Lung (tissue), 12 donors: Measurements from ENCODE around the gene BRD7. TPM values are rescaled to one million over a fixed set of nuclear protein-coding genes. Genes with fewer than 3 reads are reported as not detected.

ENCODE experiments used
- ATAC-seq: fragments of 200-7000 bp; cut with Tn5 transposase; one replicate; pipeline ENCODE4 v1.9.1; 2020; ENCODE audit warnings: moderate number of reproducible peaks; ENCODE audit not compliant: insufficient read depth, low FRiP score
- DNase-seq, 3 donors: peaks; one replicate each; pipeline ENCODE4 v3.0.0-alpha.2; 2013 to 2017
- H3K27ac ChIP-seq, 2 donors: one replicate each; pipeline ENCODE4 v1.5.1; 2013; ENCODE audit warnings: mild to moderate bottlenecking in 2 of 2, moderate library complexity in 2 of 2, control low read depth in 1 of 2, inconsistent platforms in 1 of 2, low read depth in 1 of 2, low read length in 1 of 2
- H3K27me3 ChIP-seq, 3 donors: one replicate each; pipeline ENCODE4 v1.5.1; 2013; ENCODE audit warnings: low read length in 2 of 3; ENCODE audit not compliant: control insufficient read depth in 3 of 3, insufficient read depth in 3 of 3
- H3K36me3 ChIP-seq, 4 donors: one replicate each; pipeline ENCODE4 v1.5.1; 2013; ENCODE audit warnings: low read length in 4 of 4, mild to moderate bottlenecking in 1 of 4, moderate library complexity in 1 of 4; ENCODE audit not compliant: control insufficient read depth in 4 of 4, insufficient read depth in 4 of 4
- H3K4me1 ChIP-seq, 5 donors: one replicate each; pipeline ENCODE4 v1.5.1; 2013; ENCODE audit warnings: low read length in 5 of 5, mild to moderate bottlenecking in 2 of 5, moderate library complexity in 1 of 5; ENCODE audit not compliant: control insufficient read depth in 5 of 5, insufficient read depth in 5 of 5
- H3K4me3 ChIP-seq: one replicate; pipeline ENCODE4 v1.5.1; 2013; ENCODE audit warnings: mild to moderate bottlenecking, control low read depth, moderate library complexity
- H3K9ac ChIP-seq, 2 donors: one replicate each; pipeline ENCODE4 v1.5.1; 2013; ENCODE audit warnings: low read length in 2 of 2, control low read depth in 1 of 2; ENCODE audit not compliant: insufficient read depth in 1 of 2
- H3K9me3 ChIP-seq, 4 donors: one replicate each; pipeline ENCODE4 v1.5.1; 2013; ENCODE audit warnings: low read length in 3 of 4, mild to moderate bottlenecking in 1 of 4, moderate library complexity in 1 of 4; ENCODE audit not compliant: control insufficient read depth in 4 of 4, insufficient read depth in 3 of 4
- CTCF ChIP-seq: IDR thresholded peaks from 2 replicates; pipeline ENCODE4 v1.5.1; 2012; ENCODE audit warnings: mild to moderate bottlenecking; ENCODE audit errors: control extremely low read depth, extremely low read depth
- WGBS, 2 donors: extraction: QIAGEN DNeasy Blood & Tissue Kit; methylation state at CpG; one replicate each; pipeline ENCODE4 v1.1.7; 2013; 5-methylcytosine and 5-hydroxymethylcytosine counted together
- polyA plus RNA-seq, 2 donors: library from polyadenylated mRNA; stranded (reverse); fragments of 200-250 nt; gene quantifications; one replicate each; pipeline ENCODE4 v1.2.1, GENCODE V29; 2013
- total RNA-seq, 2 donors: library from RNA; depleted of rRNA in 1 of 2; stranded (reverse); fragments of >200 nt in 1 of 2; gene quantifications; one replicate each; pipeline ENCODE4 v1.2.1, GENCODE V29; 2014 to 2021
- donor health status: control.
- donor health status: control.
- donor health status: Bipolar disorder and iron deficiency.
- donor health status: healthy.
- donor health status: DM: yes; HTN: yes; CAD: no.

BRD7 gene
- total and polyA plus RNA-seq, 4 donors, result 33.9 to 54.6 (median 53.5) TPM

- Histone ChIP-seq H3K9me3 (no peaks in the 10 kb centered on the region), H3K27ac (no peak overlapping the region), H3K4me1 (peaks cover 0 to 28% (median 4%) of the 10 kb centered on the region in 5 donors), H3K4me3 (no peak overlapping the region), H3K27me3 (no peaks in the 10 kb centered on the region), H3K9ac (no peak overlapping the region), H3K36me3 (peaks cover 0 to 3% (median 1%) of the 10 kb centered on the region in 4 donors)
- DNase-seq, result no peak
- 94 to 95% methylated on average over 4 of the region's 4 CpGs for WGBS, 2 donors
- ATAC-seq, result no peak
- no peak for TF ChIP-seq CTCF
Observed at GRCh38 chr16:50371036-50371716, 2.4 kb upstream of the BRD7 start.

DNA sequence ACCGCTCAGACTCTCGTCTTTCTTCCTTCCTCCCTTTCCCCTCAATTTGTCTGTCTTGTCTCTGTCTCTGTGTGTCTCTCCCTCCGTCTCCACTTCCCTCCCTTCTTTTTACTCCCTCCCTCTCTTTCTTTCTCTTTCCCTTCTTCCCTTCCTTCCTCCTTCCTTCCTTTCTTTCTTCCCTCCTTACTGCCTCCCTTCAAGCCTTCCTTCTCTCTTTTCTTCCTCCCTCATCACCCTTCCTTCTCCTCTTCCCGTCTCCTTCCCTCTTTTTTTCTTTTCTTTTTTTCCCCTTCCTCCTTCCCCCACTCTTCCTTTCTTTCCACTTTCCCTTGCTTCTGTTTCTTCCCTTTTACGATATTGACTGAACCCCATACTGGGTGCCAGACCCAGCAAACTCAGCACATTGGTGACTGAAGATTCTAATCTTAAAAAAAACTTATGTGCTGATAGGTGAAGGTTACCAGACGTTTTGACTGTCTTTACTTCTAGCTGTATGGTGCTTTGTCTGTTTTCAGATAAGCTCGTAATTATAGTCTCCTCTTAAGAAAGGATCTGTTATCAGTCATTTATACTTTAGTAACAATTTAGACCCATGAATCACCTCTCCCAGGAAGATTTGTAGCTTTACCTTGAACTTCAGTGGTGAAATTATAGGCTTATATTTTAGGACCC, 481 bp upstream of the BRD7 start:
- no peak for TF ChIP-seq CTCF
- Histone ChIP-seq H3K36me3 (peaks cover 0 to 4% (median 3%) of the 10 kb centered on the region in 4 donors), H3K27ac (no peak overlapping the region), H3K4me3 (peak overlapping the region; percentile 32), H3K27me3 (no peaks in the 10 kb centered on the region), H3K9ac (no peak overlapping the region), H3K4me1 (peaks cover 0 to 28% (median 4%) of the 10 kb centered on the region in 5 donors), H3K9me3 (no peaks in the 10 kb centered on the region)
- ATAC-seq (no peak), DNase-seq (peak in 1 of 3 donors; percentile 22)
- WGBS, 2 donors, result 18 to 32% methylated on average over 5 to 7 of the region's 7 CpGs

DNA sequence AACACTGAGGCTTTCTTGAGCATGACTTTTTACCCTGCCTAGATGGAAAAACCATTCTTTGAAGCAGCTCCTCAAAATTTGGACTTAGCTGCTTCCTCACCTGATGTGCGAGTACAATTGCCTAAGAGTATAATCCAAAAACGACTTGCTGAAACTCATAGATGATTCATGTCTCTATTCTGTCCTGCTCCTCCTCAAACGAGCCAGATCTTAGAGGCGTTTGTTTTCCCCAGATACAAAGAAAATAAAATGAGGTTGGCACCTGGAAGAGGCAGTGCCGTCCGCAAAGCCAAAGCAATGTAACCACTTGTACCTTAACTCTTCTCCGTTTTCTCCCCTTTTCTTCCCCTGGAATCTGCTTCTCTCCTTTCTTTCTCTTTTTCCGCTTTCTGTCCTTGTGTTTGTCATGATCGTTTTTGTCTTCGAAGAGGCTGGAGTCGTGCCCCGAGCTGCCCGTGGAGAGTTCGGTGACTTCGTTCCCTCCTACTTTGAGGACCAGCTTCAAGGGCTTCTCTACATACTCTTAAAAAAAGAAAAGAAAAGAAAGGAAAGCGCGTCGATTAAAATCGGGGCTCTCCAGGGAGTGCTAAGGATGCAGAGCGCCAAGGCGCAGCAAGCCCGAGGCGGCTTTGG, 895 bp downstream of the BRD7 start:
- DNase-seq (no peak), ATAC-seq (no peak)
- Histone ChIP-seq H3K36me3 (peaks cover 0 to 10% (median 8%) of the 10 kb centered on the region in 4 donors), H3K4me1 (peaks cover 0 to 26% (median 7%) of the 10 kb centered on the region in 5 donors), H3K9ac (peak overlapping the region; percentile 43 to 66), H3K4me3 (peak overlapping the region; percentile 95), H3K27ac (peak overlapping the region; percentile 49 to 72), H3K9me3 (no peaks in the 10 kb centered on the region), H3K27me3 (no peaks in the 10 kb centered on the region)
- TF ChIP-seq CTCF, result no peak
- 6 to 9% methylated on average over 23 of the region's 23 CpGs for whole genome bisulfite sequencing, 2 donors
